Activated naive CD4-positive, alpha-beta T cell treated with anti-CD3 and anti-CD28 coated beads for 36 hours (primary cell): Measurements from ENCODE around the gene TTC1. TPM values are rescaled to one million over a fixed set of nuclear protein-coding genes. Genes with fewer than 3 reads are reported as not detected.

Experiments used
- CTCF ChIA-PET: fragments of 350-600 bp; sonication (Branson Sonifier 250); formaldehyde crosslinking; loops from one replicate; lab custom pipeline; 2021; ENCODE audit warnings: antibody characterized with exemption; lab: Charles Lee
- DNase-seq: peaks from one replicate; pipeline ENCODE4 v3.0.0-alpha.2; 2020
- H3K27ac Mint-ChIP-seq: one replicate; pipeline ENCODE4 v1.8.0; 2021; ENCODE audit warnings: mild to moderate bottlenecking, mixed read lengths
- H3K27me3 Mint-ChIP-seq: one replicate; pipeline ENCODE4 v1.8.0; 2021; ENCODE audit warnings: low read depth, mixed read lengths
- H3K36me3 Mint-ChIP-seq: one replicate; pipeline ENCODE4 v1.8.0; 2021; ENCODE audit warnings: low read depth, mixed read lengths
- H3K4me1 Mint-ChIP-seq: one replicate; pipeline ENCODE4 v1.8.0; 2021; ENCODE audit warnings: low read depth, mixed read lengths
- H3K4me3 Mint-ChIP-seq: one replicate; pipeline ENCODE4 v1.8.0; 2021; ENCODE audit warnings: mild to moderate bottlenecking, moderate library complexity, mixed read lengths
- H3K9me3 Mint-ChIP-seq: one replicate; pipeline ENCODE4 v1.8.0; 2021; ENCODE audit warnings: mixed read lengths
- intact Hi-C: fragments of 100-400 bp; cut with micrococcal nuclease; formaldehyde crosslinking; loops from one replicate; pipeline ENCODE4 v1.15.1; 2023
- total RNA-seq, 2 experiments: library from RNA; stranded (reverse); gene quantifications; one replicate each; pipeline ENCODE4 v1.2.3, GENCODE V29; 2021

TTC1 gene
- total RNA-seq, 2 experiments from 2014 or later, result 46.0 to 47.1 TPM

GRCh38 chr5:160076997-160077396 is 68.1 kb downstream of the TTC1 start:
- no peak overlapping the region for H3K4me3 Mint-ChIP-seq
- intact Hi-C loops, result no loop called here
- H3K27ac Mint-ChIP-seq, result no peak overlapping the region
- peaks cover 3% of the 10 kb centered on the region for H3K36me3 Mint-ChIP-seq
- DNase-seq, result no peak
- H3K9me3 Mint-ChIP-seq, result no peaks in the 10 kb centered on the region
- no peaks in the 10 kb centered on the region for H3K4me1 Mint-ChIP-seq
- CTCF ChIA-PET, result no interaction called here
- H3K27me3 Mint-ChIP-seq, result no peaks in the 10 kb centered on the region

GRCh38 chr5:160079753-160080152 is 70.8 kb downstream of the TTC1 start:
- H3K4me3 Mint-ChIP-seq, result no peak overlapping the region
- intact Hi-C loops, result loop anchor here (1.0 kb wide), 1 partner anchor 266 kb away; no protein-coding TSS in a partner anchor
- CTCF ChIA-PET, result interaction anchor here (1.0 to 1.1 kb wide), 2 partner anchors 12 to 263 kb away, joined by 3 to 4 read pairs; no protein-coding TSS in a partner anchor
- no peaks in the 10 kb centered on the region for H3K27me3 Mint-ChIP-seq
- no peaks in the 10 kb centered on the region for H3K9me3 Mint-ChIP-seq
- H3K36me3 Mint-ChIP-seq, result no peaks in the 10 kb centered on the region
- no peak for DNase-seq
- H3K4me1 Mint-ChIP-seq, result no peaks in the 10 kb centered on the region
- no peak overlapping the region for H3K27ac Mint-ChIP-seq

- Mint-ChIP-seq H3K9me3 (no peaks in the 10 kb centered on the region), H3K4me1 (no peaks in the 10 kb centered on the region), H3K36me3 (peaks cover 2% of the 10 kb centered on the region), H3K4me3 (no peak overlapping the region), H3K27me3 (no peaks in the 10 kb centered on the region), H3K27ac (no peak overlapping the region)
- DNase-seq, result no peak
- CTCF ChIA-PET, result interaction anchor here (0.6 to 1.5 kb wide), 7 partner anchors 9 to 264 kb away, joined by 3 to 7 read pairs (median 4); partner anchors contain the start of gene PWWP2A
- intact Hi-C loops, result no loop called here
Measured at GRCh38 chr5:160081495-160081894, 72.6 kb downstream of the TTC1 start.

GRCh38 chr5:160082614-160083500 is 73.9 kb downstream of the TTC1 start:
- CTCF ChIA-PET, result no interaction called here
- Mint-ChIP-seq H3K36me3 (peaks cover 2% of the 10 kb centered on the region), H3K4me3 (no peak overlapping the region), H3K9me3 (no peaks in the 10 kb centered on the region), H3K27me3 (no peaks in the 10 kb centered on the region), H3K4me1 (no peaks in the 10 kb centered on the region), H3K27ac (no peak overlapping the region)
- intact Hi-C loops, result no loop called here
- DNase-seq, result no peak

- H3K27me3 Mint-ChIP-seq, result no peaks in the 10 kb centered on the region
- no peak for DNase-seq
- H3K4me1 Mint-ChIP-seq, result no peaks in the 10 kb centered on the region
- H3K4me3 Mint-ChIP-seq, result no peak overlapping the region
- no peak overlapping the region for H3K27ac Mint-ChIP-seq
- peaks cover 2% of the 10 kb centered on the region for H3K36me3 Mint-ChIP-seq
- H3K9me3 Mint-ChIP-seq, result no peaks in the 10 kb centered on the region
- CTCF ChIA-PET, result no interaction called here
- intact Hi-C loops, result no loop called here
Measured at GRCh38 chr5:160083501-160083900, 74.6 kb downstream of the TTC1 start.

- peaks cover 2% of the 10 kb centered on the region for H3K36me3 Mint-ChIP-seq
- H3K4me3 Mint-ChIP-seq, result no peak overlapping the region
- H3K27ac Mint-ChIP-seq, result no peak overlapping the region
- CTCF ChIA-PET, result no interaction called here
- intact Hi-C loops, result no loop called here
- no peaks in the 10 kb centered on the region for H3K9me3 Mint-ChIP-seq
- H3K4me1 Mint-ChIP-seq, result no peaks in the 10 kb centered on the region
- no peaks in the 10 kb centered on the region for H3K27me3 Mint-ChIP-seq
- no peak for DNase-seq
Measured at GRCh38 chr5:160084144-160084543, 75.2 kb downstream of the TTC1 start.

- Mint-ChIP-seq H3K9me3 (no peaks in the 10 kb centered on the region), H3K4me1 (peaks cover 2% of the 10 kb centered on the region), H3K27ac (no peak overlapping the region), H3K36me3 (peaks cover 11% of the 10 kb centered on the region), H3K4me3 (no peak overlapping the region), H3K27me3 (no peaks in the 10 kb centered on the region)
- CTCF ChIA-PET, result no interaction called here
- intact Hi-C loops, result no loop called here
- DNase-seq, result no peak
Measured at GRCh38 chr5:160087199-160087598, 78.3 kb downstream of the TTC1 start.

GRCh38 chr5:160088805-160089204 is 79.9 kb downstream of the TTC1 start:
- H3K27me3 Mint-ChIP-seq, result no peaks in the 10 kb centered on the region
- no peak overlapping the region for H3K27ac Mint-ChIP-seq
- intact Hi-C loops, result no loop called here
- no peaks in the 10 kb centered on the region for H3K9me3 Mint-ChIP-seq
- H3K36me3 Mint-ChIP-seq, result peaks cover 25% of the 10 kb centered on the region
- H3K4me1 Mint-ChIP-seq, result peaks cover 11% of the 10 kb centered on the region
- H3K4me3 Mint-ChIP-seq, result no peak overlapping the region
- DNase-seq, result no peak
- CTCF ChIA-PET, result no interaction called here

GRCh38 chr5:160089531-160089930 is 80.6 kb downstream of the TTC1 start:
- Mint-ChIP-seq H3K27ac (no peak overlapping the region), H3K4me3 (no peak overlapping the region), H3K36me3 (peaks cover 32% of the 10 kb centered on the region), H3K4me1 (peaks cover 16% of the 10 kb centered on the region), H3K9me3 (no peaks in the 10 kb centered on the region), H3K27me3 (no peaks in the 10 kb centered on the region)
- CTCF ChIA-PET, result interaction anchor here (0.7 kb wide), 1 partner anchor 33 kb away, joined by 3 read pairs; no protein-coding TSS in a partner anchor
- intact Hi-C loops, result no loop called here
- no peak for DNase-seq

- Mint-ChIP-seq H3K27me3 (no peaks in the 10 kb centered on the region), H3K4me3 (no peak overlapping the region), H3K4me1 (peaks cover 16% of the 10 kb centered on the region), H3K36me3 (peaks cover 33% of the 10 kb centered on the region), H3K27ac (no peak overlapping the region), H3K9me3 (no peaks in the 10 kb centered on the region)
- CTCF ChIA-PET, result interaction anchor here (0.7 kb wide), 1 partner anchor 33 kb away, joined by 3 read pairs; no protein-coding TSS in a partner anchor
- intact Hi-C loops, result no loop called here
- no peak for DNase-seq
Measured at GRCh38 chr5:160090059-160090458, 81.1 kb downstream of the TTC1 start.

- H3K4me3 Mint-ChIP-seq, result no peak overlapping the region
- H3K27me3 Mint-ChIP-seq, result no peaks in the 10 kb centered on the region
- peaks cover 34% of the 10 kb centered on the region for H3K36me3 Mint-ChIP-seq
- CTCF ChIA-PET, result no interaction called here
- no peak overlapping the region for H3K27ac Mint-ChIP-seq
- H3K9me3 Mint-ChIP-seq, result no peaks in the 10 kb centered on the region
- DNase-seq, result no peak
- peaks cover 16% of the 10 kb centered on the region for H3K4me1 Mint-ChIP-seq
- intact Hi-C loops, result no loop called here
Measured at GRCh38 chr5:160092514-160092913, 83.6 kb downstream of the TTC1 start.

- no peak for DNase-seq
- H3K4me1 Mint-ChIP-seq, result peaks cover 16% of the 10 kb centered on the region
- CTCF ChIA-PET, result interaction anchor here (0.8 kb wide), 1 partner anchor 71 kb away, joined by 3 read pairs; no protein-coding TSS in a partner anchor
- no peaks in the 10 kb centered on the region for H3K27me3 Mint-ChIP-seq
- H3K27ac Mint-ChIP-seq, result peak overlapping the region; percentile 10
- H3K9me3 Mint-ChIP-seq, result no peaks in the 10 kb centered on the region
- peaks cover 36% of the 10 kb centered on the region for H3K36me3 Mint-ChIP-seq
- H3K4me3 Mint-ChIP-seq, result no peak overlapping the region
- intact Hi-C loops, result no loop called here
Measured at GRCh38 chr5:160092960-160093707, 84.2 kb downstream of the TTC1 start.
